Parathyroid adenoma (tissue), 2 donors: ENCODE results near the gene PILRA.

Experiments
- H2AFZ ChIP-seq: fragments of 300-600 bp; sonication (generic); one replicate; pipeline ENCODE4 v1.7.0; 2017; ENCODE audit warnings: antibody characterized with exemption, mild to moderate bottlenecking
- H3K27ac ChIP-seq: fragments of 300-600 bp; sonication (generic); one replicate; pipeline ENCODE4 v1.7.0; 2017
- H3K27me3 ChIP-seq: fragments of 300-600 bp; sonication (generic); one replicate; pipeline ENCODE4 v1.7.0; 2017; ENCODE audit warnings: low read length; ENCODE audit not compliant: control insufficient read depth, insufficient read depth
- H3K36me3 ChIP-seq: fragments of 300-600 bp; sonication (generic); one replicate; pipeline ENCODE4 v1.7.0; 2017; ENCODE audit warnings: low read length; ENCODE audit not compliant: control insufficient read depth, insufficient read depth
- H3K4me1 ChIP-seq: fragments of 300-600 bp; sonication (generic); one replicate; pipeline ENCODE4 v1.7.0; 2017; ENCODE audit warnings: control low read depth
- H3K4me2 ChIP-seq: fragments of 300-600 bp; sonication (generic); one replicate; pipeline ENCODE4 v1.7.0; 2017; ENCODE audit warnings: low read length
- H3K4me3 ChIP-seq: fragments of 300-600 bp; sonication (generic); one replicate; pipeline ENCODE4 v1.7.0; 2017; ENCODE audit warnings: low read depth, low read length
- H3K79me2 ChIP-seq: fragments of 300-600 bp; sonication (generic); one replicate; pipeline ENCODE4 v1.7.0; 2017; ENCODE audit warnings: control low read depth
- H3K9ac ChIP-seq: fragments of 300-600 bp; sonication (generic); one replicate; pipeline ENCODE4 v1.7.0; 2017; ENCODE audit warnings: mild to moderate bottlenecking
- H3K9me3 ChIP-seq: fragments of 300-600 bp; sonication (generic); one replicate; pipeline ENCODE4 v1.7.0; 2017; ENCODE audit warnings: low read length; ENCODE audit not compliant: control insufficient read depth
- CTCF ChIP-seq: fragments of 300-600 bp; sonication (generic); IDR thresholded peaks from one replicate; pipeline ENCODE4 v1.7.0; 2017; ENCODE audit warnings: antibody characterized with exemption, mild to moderate bottlenecking
- donor health status: primary hyperparathyroidism.

PILRA gene

GRCh38 chr7:100413889-100414288 is 40.6 kb downstream of the PILRA start:
- Histone ChIP-seq H2AFZ (no peak overlapping the region), H3K36me3 (no peaks in the 10 kb centered on the region), H3K4me2 (no peak overlapping the region), H3K9ac (no peak overlapping the region), H3K4me1 (no peaks in the 10 kb centered on the region), H3K27ac (no peak overlapping the region), H3K4me3 (no peak overlapping the region), H3K79me2 (no peaks in the 10 kb centered on the region), H3K27me3 (no peaks in the 10 kb centered on the region), H3K9me3 (no peaks in the 10 kb centered on the region)
- no peak for TF ChIP-seq CTCF

DNA sequence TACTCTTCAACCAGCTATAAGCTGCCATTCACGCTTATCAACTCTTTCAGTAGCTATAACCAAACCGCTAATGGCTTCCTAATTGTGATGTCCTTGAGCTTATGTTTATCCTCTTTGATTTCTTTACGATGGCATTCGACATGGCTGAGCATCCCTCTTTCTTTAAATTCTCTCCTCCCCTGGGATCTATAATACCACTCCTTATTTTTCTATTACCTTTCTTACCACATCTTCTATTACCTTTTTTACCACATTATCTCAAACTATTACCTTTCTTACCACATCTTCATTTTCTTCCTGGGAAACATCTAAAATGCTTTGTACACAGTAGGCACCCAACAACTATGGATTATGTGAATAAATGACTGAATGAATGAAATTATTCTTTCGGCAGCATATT is 42.2 kb downstream of the PILRA start:
- H3K4me3 ChIP-seq: no peak overlapping the region
- H3K4me1 ChIP-seq: no peaks in the 10 kb centered on the region
- no peak overlapping the region for H2AFZ ChIP-seq
- H3K27me3 ChIP-seq: no peaks in the 10 kb centered on the region
- H3K9ac ChIP-seq: no peak overlapping the region
- TF ChIP-seq CTCF: no peak
- H3K9me3 ChIP-seq: no peaks in the 10 kb centered on the region
- no peaks in the 10 kb centered on the region for H3K36me3 ChIP-seq
- H3K27ac ChIP-seq: no peak overlapping the region
- no peak overlapping the region for H3K4me2 ChIP-seq
- H3K79me2 ChIP-seq: no peaks in the 10 kb centered on the region

DNA sequence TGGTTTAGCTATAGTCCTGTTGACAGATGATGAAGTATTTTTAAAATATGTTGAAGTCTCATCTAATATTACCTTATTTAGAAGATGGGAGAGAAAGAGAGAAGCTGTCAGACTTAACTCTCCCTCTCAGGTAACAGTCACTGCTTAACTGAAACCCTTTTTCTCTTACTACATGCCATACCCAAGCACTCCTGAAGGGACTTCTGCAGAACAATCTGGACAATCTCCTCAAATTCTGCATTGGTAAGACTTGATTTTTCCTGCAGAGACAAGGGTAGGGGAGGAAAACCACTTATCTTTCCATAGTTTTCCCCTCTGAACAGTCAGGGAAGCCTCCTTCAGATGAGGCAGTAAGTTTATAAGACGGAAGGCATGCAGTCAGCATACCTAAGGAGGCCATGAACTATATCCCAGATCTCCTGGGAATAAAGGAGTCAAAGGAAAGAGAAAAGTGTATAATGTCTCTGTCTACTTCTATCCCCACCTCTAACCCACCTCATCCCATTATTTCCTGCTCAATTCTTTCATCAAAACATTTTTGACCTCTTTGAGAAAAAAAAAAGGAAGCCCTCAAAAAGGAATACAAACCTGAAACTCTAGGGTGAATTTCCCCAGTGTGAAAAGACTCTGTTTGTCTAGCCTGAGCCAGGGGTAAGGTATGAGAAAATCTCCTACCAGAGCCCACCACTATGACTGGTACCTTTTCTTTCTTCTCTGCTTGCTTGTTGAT is 45.8 kb downstream of the PILRA start:
- Histone ChIP-seq H3K79me2 (no peaks in the 10 kb centered on the region), H3K36me3 (no peaks in the 10 kb centered on the region), H3K9ac (no peak overlapping the region), H3K27ac (no peak overlapping the region), H3K27me3 (no peaks in the 10 kb centered on the region), H3K4me2 (no peak overlapping the region), H2AFZ (no peak overlapping the region), H3K4me1 (no peaks in the 10 kb centered on the region), H3K9me3 (no peaks in the 10 kb centered on the region), H3K4me3 (no peak overlapping the region)
- TF ChIP-seq CTCF: no peak

DNA sequence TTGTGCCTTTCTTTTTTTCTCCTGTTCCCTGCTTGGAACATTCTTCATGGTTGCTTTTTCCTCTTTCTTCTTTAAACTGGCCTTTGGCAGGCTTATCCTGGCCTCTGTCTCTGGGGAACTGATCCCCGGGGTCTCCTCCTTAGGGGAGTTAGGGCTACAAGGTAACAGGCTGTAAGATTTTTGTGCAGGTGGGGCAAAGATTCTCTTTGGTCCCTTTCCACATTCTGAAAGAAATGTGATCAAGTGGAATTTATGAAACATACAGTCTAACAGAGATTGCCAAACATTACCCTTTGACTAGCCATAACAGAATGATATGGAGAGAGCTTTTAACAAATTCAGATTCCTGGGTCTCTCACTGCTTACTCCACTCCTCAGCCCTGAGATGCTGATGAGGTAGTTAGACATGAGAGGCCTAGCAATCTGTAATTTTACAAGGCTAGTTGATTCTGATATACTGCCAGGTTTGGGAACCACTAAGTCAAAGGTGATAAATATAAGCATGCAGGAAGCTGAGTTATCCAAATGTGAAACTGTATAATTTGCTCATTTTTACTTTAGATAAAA is 46.5 kb downstream of the PILRA start:
- no peak overlapping the region for H2AFZ ChIP-seq
- no peak for TF ChIP-seq CTCF
- H3K36me3 ChIP-seq: no peaks in the 10 kb centered on the region
- H3K4me1 ChIP-seq: no peaks in the 10 kb centered on the region
- H3K4me2 ChIP-seq: no peak overlapping the region
- no peak overlapping the region for H3K27ac ChIP-seq
- H3K4me3 ChIP-seq: no peak overlapping the region
- H3K9me3 ChIP-seq: no peaks in the 10 kb centered on the region
- no peaks in the 10 kb centered on the region for H3K27me3 ChIP-seq
- no peak overlapping the region for H3K9ac ChIP-seq
- H3K79me2 ChIP-seq: no peaks in the 10 kb centered on the region

GRCh38 chr7:100423315-100423714 is 50.0 kb downstream of the PILRA start:
- H2AFZ ChIP-seq: no peak overlapping the region
- H3K27ac ChIP-seq: no peak overlapping the region
- H3K9me3 ChIP-seq: no peaks in the 10 kb centered on the region
- peaks cover 3% of the 10 kb centered on the region for H3K4me1 ChIP-seq
- no peak overlapping the region for H3K9ac ChIP-seq
- H3K4me2 ChIP-seq: no peak overlapping the region
- no peaks in the 10 kb centered on the region for H3K36me3 ChIP-seq
- no peaks in the 10 kb centered on the region for H3K79me2 ChIP-seq
- H3K27me3 ChIP-seq: no peaks in the 10 kb centered on the region
- TF ChIP-seq CTCF: no peak
- no peak overlapping the region for H3K4me3 ChIP-seq
